A549 (cell line): ENCODE results near the gene SH3PXD2A. TPM values are rescaled to one million over a fixed set of nuclear protein-coding genes. Genes with fewer than 3 reads are reported as not detected.

ENCODE experiments used
- ATAC-seq, 2 experiments: fragments of 200-7000 bp in 1 of 2; fragments of >200 bp in 1 of 2; cut with Nextera tagmentation in 1 of 2; cut with Tn5 transposase in 1 of 2; 3 replicates each; pipeline versions ENCODE4 v1.8.0 to v1.9.1; 2018 to 2020; ENCODE audit warnings: mild to moderate bottlenecking in 1 of 2, moderate library complexity in 1 of 2
- CTCF ChIA-PET: fragments of 300-600 bp; sonication (Branson Sonifier 250); formaldehyde crosslinking; extraction: SDS; loops from one replicate; lab custom pipeline; 2021; ENCODE audit warnings: antibody characterized with exemption, inconsistent platforms; lab: Yijun Ruan, JAX
- POLR2A ChIA-PET: fragments of 350-600 bp; formaldehyde crosslinking; extraction: SDS; loops from one replicate; lab custom pipeline; 2021; ENCODE audit warnings: antibody characterized with exemption, inconsistent platforms; lab: Yijun Ruan, JAX
- DNase-seq, 2 experiments: peaks; one replicate each; pipeline versions ENCODE4 v3.0.0 to v3.0.0-alpha.2; 2011 to 2016; ENCODE audit warnings: low read depth in 1 of 2, low spot score in 1 of 2
- FAIRE-seq: peaks from 2 replicates; lab custom pipeline; 2011; peaks lifted over from hg19 to GRCh38; lab: Jason Lieb, UNC
- H3K27ac ChIP-seq, 2 experiments: fragments of >200 bp; sonication (Bioruptor Twin); formaldehyde crosslinking; 3 replicates each; pipeline ENCODE4 v1.5.1; 2016 to 2017
- H3K4me1 ChIP-seq: fragments of >200 bp; sonication (Bioruptor Twin); formaldehyde crosslinking; 3 replicates; pipeline ENCODE4 v1.6.1; 2016
- H3K4me2 ChIP-seq: fragments of >200 bp; sonication (Bioruptor Twin); formaldehyde crosslinking; 3 replicates; pipeline ENCODE4 v1.6.1; 2016
- H3K4me3 ChIP-seq: fragments of >200 bp; sonication (Bioruptor Twin); formaldehyde crosslinking; 3 replicates; pipeline ENCODE4 v1.5.1; 2016
- H3K9me3 ChIP-seq: fragments of >200 bp; sonication (Bioruptor Twin); formaldehyde crosslinking; 3 replicates; pipeline ENCODE4 v1.6.1; 2016
- CEBPB ChIP-seq, 2 experiments: fragments of >200 bp in 1 of 2; sonication (Bioruptor Twin) in 1 of 2; formaldehyde crosslinking in 1 of 2; IDR thresholded peaks; 2 replicates each; pipeline ENCODE4 v1.6.1; 2012 to 2016
- EHF ChIP-seq: fragments of 250-450 bp; sonication (Bioruptor Pico); IDR thresholded peaks from 2 replicates; pipeline ENCODE4 v1.5.0; 2020; ENCODE audit warnings: mild to moderate bottlenecking
- EHMT2 ChIP-seq: fragments of 200-600 bp; sonication (generic); IDR thresholded peaks from 2 replicates; pipeline ENCODE4 v1.6.1; 2016; ENCODE audit warnings: antibody characterized with exemption, low read depth, mild to moderate bottlenecking, moderate library complexity
- EP300 ChIP-seq, 2 experiments: fragments of >200 bp; sonication (Bioruptor Twin); formaldehyde crosslinking; IDR thresholded peaks; 2 replicates in 1 of 2; 3 replicates in 1 of 2; pipeline ENCODE4 v1.6.1; 2016 to 2017
- ESRRA ChIP-seq: fragments of 150-350 bp; IDR thresholded peaks from 2 replicates; pipeline ENCODE4 v1.6.1; 2014; ENCODE audit warnings: mild to moderate bottlenecking, low read length, borderline replicate concordance
- FOSL2 ChIP-seq, 2 experiments: fragments of 450-650 bp in 1 of 2; fragments of >200 bp in 1 of 2; sonication (Bioruptor Twin) in 1 of 2; formaldehyde crosslinking; IDR thresholded peaks; 2 replicates each; pipeline versions ENCODE4 v1.5.0 to v1.6.1; 2016 to 2020; ENCODE audit warnings: mild to moderate bottlenecking in 1 of 2, moderate library complexity in 1 of 2
- HES2 ChIP-seq: fragments of >200 bp; sonication (Bioruptor Twin); formaldehyde crosslinking; IDR thresholded peaks from 2 replicates; pipeline ENCODE4 v1.6.1; 2016
- HEYL ChIP-seq: fragments of 250-450 bp; sonication (Bioruptor Pico); IDR thresholded peaks from 2 replicates; pipeline ENCODE4 v1.8.0; 2021; ENCODE audit warnings: mild to moderate bottlenecking, moderate library complexity
- HOXA7 ChIP-seq: fragments of 250-450 bp; sonication (Bioruptor Pico); IDR thresholded peaks from 2 replicates; pipeline ENCODE4 v1.5.0; 2020; ENCODE audit warnings: mild to moderate bottlenecking, moderate library complexity
- JUN ChIP-seq, 2 experiments: fragments of >200 bp; sonication (Bioruptor Twin); formaldehyde crosslinking; IDR thresholded peaks; 2 replicates in 1 of 2; 3 replicates in 1 of 2; pipeline ENCODE4 v1.6.1; 2016 to 2017
- JUNB ChIP-seq: fragments of >200 bp; sonication (Bioruptor Twin); formaldehyde crosslinking; IDR thresholded peaks from 2 replicates; pipeline ENCODE4 v1.6.1; 2016
- KDM1A ChIP-seq: fragments of 200-600 bp; sonication (generic); IDR thresholded peaks from 2 replicates; pipeline ENCODE4 v1.6.1; 2016; ENCODE audit warnings: low read depth, mild to moderate bottlenecking
- MAFK ChIP-seq: fragments of 450-650 bp; IDR thresholded peaks from 2 replicates; pipeline ENCODE4 v1.6.1; 2014; ENCODE audit not compliant: partially characterized antibody
- MAZ ChIP-seq: fragments of 150-350 bp; IDR thresholded peaks from 2 replicates; pipeline ENCODE4 v1.6.1; 2014; ENCODE audit warnings: antibody characterized with exemption, low read depth, low read length, borderline replicate concordance
- NFE2L2 ChIP-seq: fragments of 150-350 bp; conservative IDR thresholded peaks from 2 replicates; pipeline ENCODE4 v1.6.1; 2014; ENCODE audit warnings: low read length
- PHF8 ChIP-seq: fragments of 200-600 bp; sonication (generic); IDR thresholded peaks from 2 replicates; pipeline ENCODE4 v1.6.1; 2016; ENCODE audit warnings: low read depth, mild to moderate bottlenecking, antibody characterized with exemption, moderate library complexity, borderline replicate concordance
- POLR2A ChIP-seq: IDR thresholded peaks from 2 replicates; pipeline ENCODE4 v1.6.1; 2012; ENCODE audit warnings: mild to moderate bottlenecking, low read length
- RAD21 ChIP-seq, 2 experiments: fragments of >200 bp in 1 of 2; sonication (Bioruptor Twin) in 1 of 2; formaldehyde crosslinking in 1 of 2; IDR thresholded peaks in 1 of 2; conservative IDR thresholded peaks in 1 of 2; 2 replicates in 1 of 2; 3 replicates in 1 of 2; pipeline ENCODE4 v1.6.1; 2012 to 2018; ENCODE audit warnings: inconsistent platforms in 1 of 2
- RARB ChIP-seq: fragments of 250-450 bp; sonication (Bioruptor Pico); IDR thresholded peaks from 2 replicates; pipeline ENCODE4 v1.8.0; 2021; ENCODE audit warnings: mild to moderate bottlenecking, moderate library complexity
- RFX5 ChIP-seq: fragments of 450-650 bp; IDR thresholded peaks from 2 replicates; pipeline ENCODE4 v1.7.1; 2014; ENCODE audit warnings: antibody characterized with exemption, mild to moderate bottlenecking, moderate library complexity
- RNF2 ChIP-seq: fragments of 200-600 bp; sonication (generic); IDR thresholded peaks from 2 replicates; pipeline ENCODE4 v1.6.1; 2016; ENCODE audit warnings: low read depth, mild to moderate bottlenecking, antibody characterized with exemption, moderate library complexity, borderline replicate concordance
- SMC3 ChIP-seq: fragments of >200 bp; sonication (Bioruptor Twin); formaldehyde crosslinking; IDR thresholded peaks from 3 replicates; pipeline ENCODE4 v1.6.1; 2018; ENCODE audit warnings: inconsistent platforms
- TFCP2L1 ChIP-seq: fragments of 250-450 bp; sonication (Bioruptor Pico); IDR thresholded peaks from 2 replicates; pipeline ENCODE4 v1.5.0; 2021; ENCODE audit warnings: mild to moderate bottlenecking
- TP53 ChIP-seq: fragments of 250-450 bp; sonication (Bioruptor Pico); IDR thresholded peaks from 2 replicates; pipeline ENCODE4 v1.5.0; 2021; ENCODE audit warnings: mild to moderate bottlenecking, moderate library complexity
- ZC3H11A ChIP-seq: fragments of 450-650 bp; IDR thresholded peaks from 2 replicates; pipeline ENCODE4 v1.6.1; 2014; ENCODE audit warnings: antibody characterized with exemption, mild to moderate bottlenecking
- WGBS: methylation state at CpG from one replicate; pipeline ENCODE4 v1.1.6; 2017; ENCODE audit errors: missing lambda C conversion rate; 5-methylcytosine and 5-hydroxymethylcytosine counted together
- polyA plus RNA-seq, 4 experiments: library from polyadenylated mRNA; depleted of rRNA in 3 of 4; stranded (reverse); fragments of >200 nt; fragmentation: RNase III in 1 of 4; extraction: RNeasy Plus Mini Kit Qiagen cat#74134 plus additional on column Dnase treatment in 1 of 4; gene quantifications; 2 replicates in 3 of 4; 3 replicates in 1 of 4; pipeline ENCODE4 v1.2.3, GENCODE V29; 2011 to 2017

The SH3PXD2A gene
- polyA plus RNA-seq, 2 of the 4 experiments (the other 2 are of a cell fraction): 2.4 to 3.9 TPM

GRCh38 chr10:103849880-103850571 lies 5.3 kb downstream of the SH3PXD2A start:
- POLR2A ChIA-PET: no interaction called here
- Histone ChIP-seq H3K4me3 (no peak overlapping the region), H3K27ac (no peak overlapping the region), H3K9me3 (no peaks in the 10 kb centered on the region), H3K4me2 (no peak overlapping the region), H3K4me1 (peaks cover 12% of the 10 kb centered on the region)
- 65% methylated on average over 7 of the region's 8 CpGs for WGBS
- ATAC-seq: no peak
- no peak for FAIRE-seq
- TF ChIP-seq RAD21 (conservative IDR thresholded peaks at IDR 0.05 in 1 of 2, IDR thresholded peaks at IDR 0.05 in 1 of 2) (no peak), TFCP2L1 (CRISPR knock-in tag) (no peak), ZC3H11A (no peak), EHMT2 (no peak), HOXA7 (CRISPR knock-in tag) (no peak), HES2 (no peak), POLR2A (no peak), RARB (no peak), RNF2 (no peak), MAFK (no peak), JUN (IDR thresholded peaks at IDR 0.05) (no peak), SMC3 (no peak), TP53 (CRISPR knock-in tag) (no peak), EP300 (IDR thresholded peaks at IDR 0.05) (no peak), CEBPB (IDR thresholded peaks at IDR 0.05) (no peak), PHF8 (no peak), ESRRA (no peak), KDM1A (no peak)
- DNase-seq: no peak
- CTCF ChIA-PET: interaction anchor here (1.1 to 10.5 kb wide), 2 partner anchors 35 to 139 kb away, joined by 4 to 184 read pairs; no protein-coding TSS in a partner anchor

- H3K4me3 ChIP-seq: no peak overlapping the region
- ChIA-PET POLR2A (no interaction called here), CTCF (interaction anchor here (0.7 to 10.5 kb wide), 9 partner anchors 9 to 138 kb away, joined by 3 to 184 read pairs (median 4); no protein-coding TSS in a partner anchor)
- TF ChIP-seq RFX5: no peak
- no peak for TF ChIP-seq FOSL2 (IDR thresholded peaks at IDR 0.05)
- TF ChIP-seq FOSL2 (CRISPR knock-in tag; IDR thresholded peaks at IDR 0.05): no peak
- no peak for TF ChIP-seq EHF (CRISPR knock-in tag)
- no peak for TF ChIP-seq JUNB
- no peak for TF ChIP-seq NFE2L2
- TF ChIP-seq HEYL (CRISPR knock-in tag): no peak
- no peak for TF ChIP-seq MAZ
- TF ChIP-seq HES2: no peak
- TF ChIP-seq HOXA7 (CRISPR knock-in tag): no peak
- no peak for ATAC-seq
- no peaks in the 10 kb centered on the region for H3K9me3 ChIP-seq
- no peak for FAIRE-seq
- H3K4me1 ChIP-seq: peaks cover 8% of the 10 kb centered on the region
- no peak overlapping the region for H3K27ac ChIP-seq
- 81% methylated on average over 10 of the region's 10 CpGs for WGBS
- no peak for DNase-seq
- H3K4me2 ChIP-seq: no peak overlapping the region
Observed at GRCh38 chr10:103849212-103849877, 6.0 kb downstream of the SH3PXD2A start.
